ENCODE results near the gene TRIM25.
"Not testable (repeated sequence)": the region's sequence is repeated elsewhere in the genome, so short reads cannot be mapped to it uniquely, and the experiment has no call there.

The TRIM25 gene

DNA sequence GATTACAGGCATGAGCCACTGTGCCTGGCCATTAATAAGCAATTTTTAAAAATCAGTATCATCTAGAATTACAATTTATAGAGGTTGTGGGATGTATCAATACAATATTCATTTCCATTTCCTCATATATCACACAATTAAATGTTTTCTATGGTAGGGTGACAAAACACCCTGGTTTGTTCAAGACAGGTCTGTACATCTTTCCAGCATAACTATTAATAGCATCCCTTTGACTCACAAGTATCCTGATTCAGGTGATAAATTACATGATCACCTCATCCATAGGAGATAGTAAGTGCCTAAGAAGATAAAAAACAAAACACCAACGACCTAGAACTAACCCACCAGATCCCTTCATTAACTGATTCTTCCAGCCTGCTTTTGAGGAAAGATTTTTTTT, 33.9 kb upstream of the TRIM25 start:
- intact Hi-C loops (cut with DNase I; ENCODE audit: low total_unique reads), result no loop called here
- no peaks in the 10 kb centered on the region for H3K4me1 ChIP-seq
- no peaks in the 10 kb centered on the region for H3K27me3 ChIP-seq
- H3K9me3 ChIP-seq, result no peaks in the 10 kb centered on the region
- DNase-seq, result no peak
- H3K36me3 ChIP-seq, result peaks cover 45 to 75% (median 52%) of the 10 kb centered on the region in 3 donors
- no peak overlapping the region for H3K27ac ChIP-seq
- no peak overlapping the region for H3K4me3 ChIP-seq
- TF ChIP-seq CTCF (IDR thresholded peaks at IDR 0.05), result no peak

DNA sequence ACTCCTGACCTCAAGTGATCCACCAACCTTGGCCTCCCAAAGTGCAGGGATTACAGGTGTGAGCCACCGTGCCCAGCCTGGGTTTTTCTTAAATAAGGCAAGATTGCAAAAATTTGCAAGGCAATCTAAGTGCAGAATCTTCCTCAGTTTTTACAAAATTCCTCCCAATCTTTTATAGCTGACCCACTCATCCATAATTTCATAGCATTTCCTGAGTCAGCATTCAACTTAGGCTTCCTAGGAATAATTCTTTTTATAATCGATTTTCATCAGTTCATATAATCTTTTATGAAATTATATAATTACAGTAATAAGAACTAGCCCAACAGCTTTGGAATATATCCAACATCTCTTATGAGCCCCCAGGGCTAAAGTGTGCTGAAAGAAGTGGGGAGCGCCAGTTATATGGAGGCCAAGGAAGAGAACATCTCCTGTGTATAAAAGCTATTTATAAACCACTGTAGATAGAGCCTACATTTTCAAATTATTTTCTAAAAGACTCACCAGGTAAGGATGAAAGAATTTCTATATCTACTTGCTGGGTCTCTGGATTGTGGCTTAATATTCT, 32.2 kb upstream of the TRIM25 start:
- H3K27me3 ChIP-seq, result no peaks in the 10 kb centered on the region
- intact Hi-C loops (cut with DNase I; ENCODE audit: low total_unique reads), result no loop called here
- no peak for DNase-seq
- no peak overlapping the region for H3K4me3 ChIP-seq
- peaks cover 58 to 93% (median 68%) of the 10 kb centered on the region in 3 donors for H3K36me3 ChIP-seq
- no peaks in the 10 kb centered on the region for H3K9me3 ChIP-seq
- no peak for TF ChIP-seq CTCF (IDR thresholded peaks at IDR 0.05)
- no peaks in the 10 kb centered on the region for H3K4me1 ChIP-seq
- H3K27ac ChIP-seq, result no peak overlapping the region

DNA sequence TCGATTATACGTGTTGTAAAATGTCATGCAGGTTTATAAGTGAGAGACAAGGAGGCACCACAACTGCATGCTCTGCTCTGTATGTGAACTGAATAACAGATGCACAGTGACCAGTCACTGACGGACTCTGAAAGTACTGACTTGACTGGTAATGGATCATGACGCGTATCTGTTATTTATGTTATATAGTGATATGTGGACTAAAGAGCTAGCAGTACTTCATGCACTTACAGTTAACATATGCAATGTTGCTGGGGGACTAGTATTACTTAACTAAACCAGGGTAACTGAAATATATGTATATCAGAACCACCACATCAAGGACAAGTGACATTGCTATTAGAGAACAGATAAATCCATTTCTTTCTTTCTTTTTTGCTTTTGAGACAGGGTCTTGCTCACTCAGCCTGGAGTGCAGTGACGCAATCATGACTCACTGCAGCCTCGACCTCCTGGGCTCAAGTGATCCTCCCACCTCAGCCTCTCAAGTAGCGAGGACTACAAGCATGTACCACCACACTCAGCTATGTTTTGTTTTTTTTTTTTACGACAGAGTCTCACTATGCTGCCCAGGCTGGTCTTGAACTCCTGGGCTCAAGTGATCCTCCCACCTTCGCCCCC, 29.8 kb upstream of the TRIM25 start:
- no peaks in the 10 kb centered on the region for H3K27me3 ChIP-seq
- TF ChIP-seq CTCF (IDR thresholded peaks at IDR 0.05), result no peak
- H3K36me3 ChIP-seq, result peaks cover 55 to 96% (median 66%) of the 10 kb centered on the region in 3 donors
- no peak overlapping the region for H3K27ac ChIP-seq
- H3K4me3 ChIP-seq, result no peak overlapping the region
- no peaks in the 10 kb centered on the region for H3K4me1 ChIP-seq
- no peak for DNase-seq
- H3K9me3 ChIP-seq, result no peaks in the 10 kb centered on the region
- intact Hi-C loops (cut with DNase I; ENCODE audit: low total_unique reads), result loop anchor here (5.0 kb wide), 1 partner anchor 51 kb away; no protein-coding TSS in a partner anchor

GRCh38 chr17:56939869-56940484, 26.1 kb upstream of the TRIM25 start:
- Histone ChIP-seq H3K36me3 (peaks cover 56 to 98% (median 79%) of the 10 kb centered on the region in 3 donors), H3K9me3 (no peaks in the 10 kb centered on the region), H3K27me3 (no peaks in the 10 kb centered on the region), H3K27ac (no peak overlapping the region), H3K4me3 (no peak overlapping the region), H3K4me1 (no peaks in the 10 kb centered on the region)
- intact Hi-C loops (cut with DNase I; ENCODE audit: low total_unique reads), result loop anchor here (5.0 kb wide), 2 partner anchors 48 to 118 kb away; no protein-coding TSS in a partner anchor
- DNase-seq, result no peak
- TF ChIP-seq CTCF (IDR thresholded peaks at IDR 0.05), result peak; percentile 65 to 75

DNA sequence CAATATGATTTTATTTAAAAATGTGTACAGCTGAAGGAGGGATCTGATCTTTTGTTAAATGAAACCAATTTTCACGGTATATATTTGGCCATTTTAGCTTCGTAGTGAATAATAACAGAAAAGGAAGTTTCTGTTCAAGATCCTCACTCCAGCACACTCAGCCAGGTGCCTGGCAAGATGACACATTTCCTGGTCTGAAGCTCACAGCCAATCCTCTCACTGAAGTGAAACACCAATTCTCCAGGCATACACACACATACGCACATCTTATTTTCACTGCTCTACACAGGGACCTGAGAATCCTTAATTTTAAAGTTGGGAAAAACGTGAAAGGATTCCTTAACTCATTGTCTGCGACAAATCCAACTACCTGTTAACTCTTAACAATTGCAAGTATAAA, 24.4 kb upstream of the TRIM25 start:
- H3K27ac ChIP-seq, H3K4me3 ChIP-seq, H3K4me1 ChIP-seq, H3K9me3 ChIP-seq, DNase-seq, H3K27me3 ChIP-seq: not testable (repeated sequence)
- intact Hi-C loops (cut with DNase I; ENCODE audit: low total_unique reads), result loop anchor here (5.0 kb wide), 1 partner anchor 116 kb away; no protein-coding TSS in a partner anchor
- H3K36me3 ChIP-seq, result peaks cover 39 to 97% (median 73%) of the 10 kb centered on the region in 3 donors

GRCh38 chr17:56937687-56938086, 23.8 kb upstream of the TRIM25 start:
- Histone ChIP-seq H3K9me3 (no peaks in the 10 kb centered on the region), H3K27me3 (no peaks in the 10 kb centered on the region), H3K4me1 (no peaks in the 10 kb centered on the region), H3K36me3 (peaks cover 34 to 93% (median 69%) of the 10 kb centered on the region in 3 donors), H3K4me3 (no peak overlapping the region), H3K27ac (no peak overlapping the region)
- intact Hi-C loops (cut with DNase I; ENCODE audit: low total_unique reads), result loop anchor here (5.0 kb wide), 1 partner anchor 115 kb away; no protein-coding TSS in a partner anchor
- no peak for DNase-seq
- TF ChIP-seq CTCF (IDR thresholded peaks at IDR 0.05), result no peak
